Frontal cortex (tissue), 4 donors: ENCODE results near the gene MASP1. TPM values are rescaled to one million over a fixed set of nuclear protein-coding genes. Genes with fewer than 3 reads are reported as not detected.

ENCODE experiments used
- DNase-seq, 2 donors: peaks; one replicate each; pipeline ENCODE4 v3.0.0; 2012; ENCODE audit warnings: low spot score in 2 of 2
- FAIRE-seq: peaks from 2 replicates; lab custom pipeline; 2012; peaks lifted over from hg19 to GRCh38; lab: Jason Lieb, UNC
- total RNA-seq: library from RNA; depleted of rRNA; stranded (reverse); fragments of >200 nt; gene quantifications from one replicate; pipeline ENCODE4 v1.2.3, GENCODE V29; 2014
- donor health status: control.
- donor health status: control.
- donor health status: control.

MASP1 gene
- total RNA-seq, 1 donor from 2014 or later: 22.8 TPM

- DNase-seq: no peak
- no peak for FAIRE-seq
Observed at GRCh38 chr3:187198490-187198889, 93.0 kb downstream of the MASP1 start.

- FAIRE-seq: no peak
- peak in 1 of 2 donors; percentile 38 for DNase-seq
Observed at GRCh38 chr3:187197335-187197649, 94.2 kb downstream of the MASP1 start, which contains the start of gene RTP1. TSS of gene RTP1 (plus strand) at chr3:187197486. CDS start at chr3:187197516, 30 bp downstream.

- DNase-seq (no peak), FAIRE-seq (no peak)
Observed at GRCh38 chr3:187196573-187197334, 94.8 kb downstream of the MASP1 start.

- FAIRE-seq (no peak), DNase-seq (no peak)
Observed at GRCh38 chr3:187193181-187193580, 98.4 kb downstream of the MASP1 start.

- no peak for FAIRE-seq
- DNase-seq: no peak
Observed at GRCh38 chr3:187191271-187191670, 100.3 kb downstream of the MASP1 start.

GRCh38 chr3:187188931-187189330 is 102.6 kb downstream of the MASP1 start:
- no peak for FAIRE-seq
- DNase-seq: no peak

- no peak for FAIRE-seq
Observed at GRCh38 chr3:187186801-187187421, 104.6 kb downstream of the MASP1 start.

GRCh38 chr3:187186375-187186774 is 105.2 kb downstream of the MASP1 start:
- DNase-seq: no peak
- no peak for FAIRE-seq

More at GRCh38 chr3:187186801-187187421, 104.6 kb downstream of the MASP1 start:
- no peak for DNase-seq

GRCh38 chr3:187185759-187186158 is 105.8 kb downstream of the MASP1 start:
- FAIRE-seq (no peak), DNase-seq (no peak)

Other genes with a start within 250 kb of the MASP1 start
- 15.5 TPM for gene RPL39L, start 152.2 kb downstream of the MASP1 start, total RNA-seq
- gene RTP1, start 94.3 kb downstream of the MASP1 start, total RNA-seq: 0.41 TPM
- gene RTP4, start 76.6 kb upstream of the MASP1 start, total RNA-seq: not detected